HTR-8/SVneo (cell line): ENCODE results near the gene IRX2.

Experiments used
- DNase-seq: peaks from one replicate; pipeline ENCODE4 v3.0.0; 2011; ENCODE audit warnings: low spot score, mixed read lengths; ENCODE audit not compliant: insufficient read length
- FAIRE-seq: peaks from 2 replicates; lab custom pipeline; 2011; peaks lifted over from hg19 to GRCh38; lab: Jason Lieb, UNC

IRX2 gene

GRCh38 chr5:2699686-2700085, 51.8 kb downstream of the IRX2 start:
- DNase-seq = no peak
- no peak for FAIRE-seq

GRCh38 chr5:2699231-2699630, 52.2 kb downstream of the IRX2 start:
- no peak for FAIRE-seq
- no peak for DNase-seq

- DNase-seq (no peak), FAIRE-seq (no peak)
Observed at GRCh38 chr5:2698581-2698980, 52.9 kb downstream of the IRX2 start.

GRCh38 chr5:2697446-2698200, 53.9 kb downstream of the IRX2 start:
- FAIRE-seq = no peak

GRCh38 chr5:2697041-2697440, 54.4 kb downstream of the IRX2 start:
- DNase-seq (no peak), FAIRE-seq (no peak)

More at GRCh38 chr5:2697446-2698200, 53.9 kb downstream of the IRX2 start:
- DNase-seq = no peak
